A549 treated with CORT108297 at 1 μM for 4 hours (cell line): Measurements from ENCODE around the gene RGS7. TPM values are rescaled to one million over a fixed set of nuclear protein-coding genes. Genes with fewer than 3 reads are reported as not detected.

Experiments used
- total RNA-seq: library from RNA; stranded (reverse); fragments of 200-300 nt; extraction: Qiagen RNA extraction; gene quantifications from 5 replicates; pipeline ENCODE4 v1.2.3, GENCODE V29; 2022

The RGS7 gene
- total RNA-seq = 0.04 to 0.13 TPM (median 0.07 TPM) in 4 of 5 replicates, not detected in the other

DNA sequence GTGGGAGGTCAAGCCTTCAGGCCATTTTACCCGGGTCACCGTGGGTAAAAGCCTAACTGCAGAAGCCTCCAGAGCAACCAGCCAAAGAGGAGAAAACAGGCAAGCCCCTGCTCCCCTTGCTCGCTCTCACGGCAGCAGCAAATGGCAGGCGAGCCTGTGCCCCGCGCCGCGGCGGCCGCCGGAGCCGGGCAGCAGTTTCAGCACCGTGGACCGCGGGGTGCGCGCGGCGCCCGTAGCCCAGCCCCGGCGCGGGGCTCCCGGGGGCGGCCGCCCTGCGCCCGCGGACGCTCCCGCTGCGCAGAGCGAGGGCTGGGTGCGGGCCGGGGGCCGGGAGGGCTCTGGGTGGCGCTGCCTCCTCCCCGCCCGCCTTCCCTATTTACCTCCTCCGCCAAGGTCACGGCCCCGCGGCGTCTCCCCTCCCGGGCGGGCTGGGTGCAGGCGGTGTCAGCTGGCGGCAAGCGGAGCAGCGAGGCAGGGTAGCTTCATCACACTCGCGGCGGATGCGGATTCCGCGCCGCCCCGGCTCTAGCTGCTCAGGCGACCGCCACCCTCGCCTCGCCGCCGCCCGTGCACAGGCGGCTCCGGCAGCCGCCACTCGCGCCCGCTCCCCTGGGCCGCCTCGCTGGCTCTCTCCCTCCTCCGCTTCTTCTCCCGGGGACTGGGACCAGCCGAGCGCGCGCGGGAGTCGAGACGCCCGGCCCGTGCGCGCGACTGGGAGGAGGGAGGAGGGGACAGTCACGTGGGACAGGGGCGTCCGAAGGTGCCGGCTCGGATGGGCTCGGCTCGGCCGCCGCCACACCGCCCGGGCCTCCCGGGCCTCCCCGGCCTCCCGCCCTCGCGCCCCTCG is at the start of gene RGS7:
Gene RGS7 (minus strand): TSS at position 687 of the 847 bp plus-strand sequence.

Other genes starting within 250 kb of the RGS7 start
- 85.7 to 89.6 TPM (median 88.4 TPM) in 5 replicates for gene FH, start 162.6 kb upstream of the RGS7 start, total RNA-seq
- 0.74 to 1.6 TPM (median 1.4 TPM) in 5 replicates for gene KMO, start 175.2 kb upstream of the RGS7 start, total RNA-seq